ENCODE data around the gene FAM193A. TPM values are rescaled to one million over a fixed set of nuclear protein-coding genes. Genes with fewer than 3 reads are reported as not detected.

The FAM193A gene
- total RNA-seq, 1 experiment from 2014 or later, result 13.6 TPM

GRCh38 chr4:2515830-2516550 is 20.5 kb upstream of the FAM193A start:
- no peak for ATAC-seq
- no TSS peak for BruUV-seq (replicated peaks)

GRCh38 chr4:2516635-2517034 is 19.8 kb upstream of the FAM193A start:
- POLR2A ChIA-PET (ENCODE audit: unreplicated experiment), result no interaction called here
- Histone ChIP-seq H3K27me3 (ENCODE audit: low read length) (no peaks in the 10 kb centered on the region), H3K4me2 (ENCODE audit: low read length) (no peak overlapping the region), H4K20me1 (ENCODE audit: low read length) (no peaks in the 10 kb centered on the region), H3K36me3 (ENCODE audit: low read depth, low read length) (no peaks in the 10 kb centered on the region; the same call in 1 of the 2 replicates), H3K27ac (ENCODE audit: low read length) (no peak overlapping the region), H3K4me1 (ENCODE audit: insufficient read depth, low read length) (no peaks in the 10 kb centered on the region), H3K9me2 (replicated peaks; ENCODE audit: low read length) (no peaks in the 10 kb centered on the region), H3K9me3 (ENCODE audit: low read length) (no peaks in the 10 kb centered on the region), H2AFZ (ENCODE audit: low read length) (no peak overlapping the region), H3K79me2 (ENCODE audit: low read length) (no peaks in the 10 kb centered on the region), H3K9ac (ENCODE audit: low read length) (no peak overlapping the region), H3F3A (ENCODE audit: low read length, unreplicated experiment) (no peaks in the 10 kb centered on the region), H3K4me3 (ENCODE audit: low read length) (no peak overlapping the region)
- intact Hi-C loops (cut with micrococcal nuclease), result no loop called here
- DNase-seq (no peak), ATAC-seq (no peak)
- TF ChIP-seq EZH2 (IDR thresholded peaks at IDR 0.05; ENCODE audit: low read length, unreplicated experiment) (no peak), EZH2phosphoT487 (IDR thresholded peaks at IDR 0.05; ENCODE audit: borderline replicate concordance, low read length) (no peak), CTCF (conservative IDR thresholded peaks at IDR 0.05; ENCODE audit: low read depth, low read length) (no peak)
- no TSS peak for BruUV-seq (replicated peaks)
- CTCF ChIA-PET, result no interaction called here

More at GRCh38 chr4:2515830-2516550, 20.5 kb upstream of the FAM193A start:
- Histone ChIP-seq H2AFZ (ENCODE audit: low read length) (no peak overlapping the region), H3K27me3 (ENCODE audit: low read length) (no peaks in the 10 kb centered on the region), H3F3A (ENCODE audit: low read length, unreplicated experiment) (no peaks in the 10 kb centered on the region), H3K9me3 (ENCODE audit: low read length) (no peaks in the 10 kb centered on the region), H4K20me1 (ENCODE audit: low read length) (no peaks in the 10 kb centered on the region), H3K27ac (ENCODE audit: low read length) (no peak overlapping the region), H3K9ac (ENCODE audit: low read length) (no peak overlapping the region), H3K4me3 (ENCODE audit: low read length) (no peak overlapping the region), H3K36me3 (ENCODE audit: low read depth, low read length) (no peaks in the 10 kb centered on the region; the same call in 1 of the 2 replicates), H3K4me2 (ENCODE audit: low read length) (no peak overlapping the region), H3K79me2 (ENCODE audit: low read length) (no peaks in the 10 kb centered on the region), H3K4me1 (ENCODE audit: insufficient read depth, low read length) (no peaks in the 10 kb centered on the region), H3K9me2 (replicated peaks; ENCODE audit: low read length) (no peaks in the 10 kb centered on the region)
- CTCF ChIA-PET, result no interaction called here
- intact Hi-C loops (cut with micrococcal nuclease), result no loop called here
- TF ChIP-seq EZH2phosphoT487 (IDR thresholded peaks at IDR 0.05; ENCODE audit: borderline replicate concordance, low read length), result no peak
- no peak for TF ChIP-seq EZH2 (IDR thresholded peaks at IDR 0.05; ENCODE audit: low read length, unreplicated experiment)
- TF ChIP-seq CTCF (conservative IDR thresholded peaks at IDR 0.05; ENCODE audit: low read depth, low read length), result no peak
- POLR2A ChIA-PET (ENCODE audit: unreplicated experiment), result no interaction called here
- DNase-seq, result no peak

- H3K4me3 ChIP-seq (ENCODE audit: low read length), result no peak overlapping the region
- H3F3A ChIP-seq (ENCODE audit: low read length, unreplicated experiment), result no peaks in the 10 kb centered on the region
- DNase-seq, result no peak
- H3K9ac ChIP-seq (ENCODE audit: low read length), result no peak overlapping the region
- intact Hi-C loops (cut with micrococcal nuclease), result no loop called here
- no peaks in the 10 kb centered on the region for H3K27me3 ChIP-seq (ENCODE audit: low read length)
- H3K36me3 ChIP-seq (ENCODE audit: low read depth, low read length), result no peaks in the 10 kb centered on the region
- no peaks in the 10 kb centered on the region for H3K4me1 ChIP-seq (ENCODE audit: insufficient read depth, low read length)
- no peak for ATAC-seq
- BruUV-seq (replicated peaks), result no TSS peak
- H3K4me2 ChIP-seq (ENCODE audit: low read length), result no peak overlapping the region
- H3K9me3 ChIP-seq (ENCODE audit: low read length), result no peaks in the 10 kb centered on the region
- ChIA-PET POLR2A (ENCODE audit: unreplicated experiment) (no interaction called here), CTCF (no interaction called here)
- H3K9me2 ChIP-seq (replicated peaks; ENCODE audit: low read length), result no peaks in the 10 kb centered on the region
- no peaks in the 10 kb centered on the region for H4K20me1 ChIP-seq (ENCODE audit: low read length)
- TF ChIP-seq EZH2phosphoT487 (IDR thresholded peaks at IDR 0.05; ENCODE audit: borderline replicate concordance, low read length) (no peak), CTCF (conservative IDR thresholded peaks at IDR 0.05; ENCODE audit: low read depth, low read length) (no peak), EZH2 (IDR thresholded peaks at IDR 0.05; ENCODE audit: low read length, unreplicated experiment) (no peak)
- H2AFZ ChIP-seq (ENCODE audit: low read length), result no peak overlapping the region
- no peak overlapping the region for H3K27ac ChIP-seq (ENCODE audit: low read length)
- no peaks in the 10 kb centered on the region for H3K79me2 ChIP-seq (ENCODE audit: low read length)
Measured at GRCh38 chr4:2526559-2526958, 9.9 kb upstream of the FAM193A start.
